ENCODE results near the gene GTF3C1. TPM values are rescaled to one million over a fixed set of nuclear protein-coding genes. Genes with fewer than 3 reads are reported as not detected.

The GTF3C1 gene
- total and polyA plus RNA-seq, 2 experiments from 2014 or later, result 82.9 to 162 TPM

DNA sequence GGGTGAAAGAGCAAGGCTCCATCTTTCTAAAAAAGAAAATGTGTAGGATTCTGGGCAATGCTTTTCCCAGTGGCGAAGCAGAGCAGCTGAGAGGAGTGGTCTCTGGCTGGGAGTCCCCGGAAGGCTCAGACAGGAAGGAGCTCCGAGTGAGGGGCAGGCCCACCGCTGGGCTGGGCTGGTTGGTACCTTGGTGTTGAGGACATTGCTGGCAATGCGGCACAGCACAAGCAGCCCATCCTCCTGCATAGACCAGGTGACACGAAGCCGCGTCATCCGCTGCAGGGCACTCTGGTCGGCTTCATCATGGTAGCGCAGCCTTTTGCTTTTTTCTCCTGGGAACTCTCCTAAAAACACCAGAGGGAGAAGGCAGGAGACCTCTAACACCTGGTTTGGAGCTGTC, 63.9 kb downstream of the GTF3C1 start:
- Histone ChIP-seq H3K27ac (no peak overlapping the region), H3K27me3 (no peaks in the 10 kb centered on the region), H3K9me3 (ENCODE audit: low read depth) (no peaks in the 10 kb centered on the region), H3K4me1 (ENCODE audit: low read depth) (no peaks in the 10 kb centered on the region), H3K36me3 (peaks cover 88% of the 10 kb centered on the region), H3K4me3 (no peak overlapping the region)
- TF ChIP-seq, protein P1, sequence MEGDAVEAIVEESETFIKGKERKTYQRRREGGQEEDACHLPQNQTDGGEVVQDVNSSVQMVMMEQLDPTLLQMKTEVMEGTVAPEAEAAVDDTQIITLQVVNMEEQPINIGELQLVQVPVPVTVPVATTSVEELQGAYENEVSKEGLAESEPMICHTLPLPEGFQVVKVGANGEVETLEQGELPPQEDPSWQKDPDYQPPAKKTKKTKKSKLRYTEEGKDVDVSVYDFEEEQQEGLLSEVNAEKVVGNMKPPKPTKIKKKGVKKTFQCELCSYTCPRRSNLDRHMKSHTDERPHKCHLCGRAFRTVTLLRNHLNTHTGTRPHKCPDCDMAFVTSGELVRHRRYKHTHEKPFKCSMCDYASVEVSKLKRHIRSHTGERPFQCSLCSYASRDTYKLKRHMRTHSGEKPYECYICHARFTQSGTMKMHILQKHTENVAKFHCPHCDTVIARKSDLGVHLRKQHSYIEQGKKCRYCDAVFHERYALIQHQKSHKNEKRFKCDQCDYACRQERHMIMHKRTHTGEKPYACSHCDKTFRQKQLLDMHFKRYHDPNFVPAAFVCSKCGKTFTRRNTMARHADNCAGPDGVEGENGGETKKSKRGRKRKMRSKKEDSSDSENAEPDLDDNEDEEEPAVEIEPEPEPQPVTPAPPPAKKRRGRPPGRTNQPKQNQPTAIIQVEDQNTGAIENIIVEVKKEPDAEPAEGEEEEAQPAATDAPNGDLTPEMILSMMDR (IDR thresholded peaks at IDR 0.05; ENCODE audit: low read depth, low read length), result no peak
- DNase-seq (ENCODE audit: low read depth in 1 of 2, low spot score in 1 of 2), result no peak

DNA sequence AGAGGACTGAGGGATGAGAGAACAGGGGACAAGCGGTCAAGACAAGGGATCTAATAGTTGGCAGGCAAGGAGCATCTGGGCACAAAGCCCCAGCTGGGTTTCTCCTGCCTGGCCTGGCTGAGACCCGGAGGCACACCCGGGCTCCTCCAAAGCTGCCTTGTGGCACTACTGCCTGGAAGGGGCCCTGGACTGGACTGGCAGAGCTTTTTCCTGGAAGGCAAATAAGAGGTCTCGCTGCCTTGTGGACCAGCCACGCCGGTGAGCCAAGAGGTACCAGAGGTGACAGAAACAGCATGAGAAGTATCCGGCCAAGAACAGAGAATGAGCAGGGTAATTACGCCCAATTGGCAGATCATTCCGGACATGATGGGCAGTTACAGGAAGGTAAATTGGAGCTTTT, 64.6 kb downstream of the GTF3C1 start:
- no peaks in the 10 kb centered on the region for H3K27me3 ChIP-seq
- no peaks in the 10 kb centered on the region for H3K9me3 ChIP-seq (ENCODE audit: low read depth)
- no peak overlapping the region for H3K4me3 ChIP-seq
- TF ChIP-seq, protein P1 (IDR thresholded peaks at IDR 0.05; ENCODE audit: low read depth, low read length), result no peak
- H3K27ac ChIP-seq, result no peak overlapping the region
- peaks cover 86% of the 10 kb centered on the region for H3K36me3 ChIP-seq
- no peaks in the 10 kb centered on the region for H3K4me1 ChIP-seq (ENCODE audit: low read depth)
- DNase-seq (ENCODE audit: low read depth in 1 of 2, low spot score in 1 of 2), result no peak

DNA sequence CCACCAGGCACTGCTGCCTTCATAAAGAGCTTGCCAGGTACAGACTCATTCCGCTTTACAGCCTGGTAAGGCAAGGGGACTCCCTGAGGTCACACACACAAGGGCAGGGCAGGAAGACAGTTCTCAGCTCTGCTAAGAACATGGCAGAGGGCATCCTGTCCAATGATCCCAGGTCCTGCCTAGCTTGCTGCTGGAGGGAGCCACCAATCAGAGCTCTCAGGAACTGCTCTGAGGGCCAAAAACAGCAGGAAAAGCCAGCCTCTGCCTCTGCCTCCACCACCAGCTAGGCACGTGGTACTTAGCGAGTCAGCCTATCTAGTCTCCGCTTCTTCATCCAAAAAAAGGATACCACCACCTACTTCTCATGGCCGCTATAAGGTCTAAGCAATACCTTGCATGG, 66.1 kb downstream of the GTF3C1 start:
- H3K4me1 ChIP-seq (ENCODE audit: low read depth), result no peaks in the 10 kb centered on the region
- no peak overlapping the region for H3K4me3 ChIP-seq
- peaks cover 78% of the 10 kb centered on the region for H3K36me3 ChIP-seq
- no peaks in the 10 kb centered on the region for H3K27me3 ChIP-seq
- TF ChIP-seq, protein P1 (IDR thresholded peaks at IDR 0.05; ENCODE audit: low read depth, low read length), result no peak
- H3K9me3 ChIP-seq (ENCODE audit: low read depth), result no peaks in the 10 kb centered on the region
- DNase-seq (ENCODE audit: low read depth in 1 of 2, low spot score in 1 of 2), result no peak
- no peak overlapping the region for H3K27ac ChIP-seq

DNA sequence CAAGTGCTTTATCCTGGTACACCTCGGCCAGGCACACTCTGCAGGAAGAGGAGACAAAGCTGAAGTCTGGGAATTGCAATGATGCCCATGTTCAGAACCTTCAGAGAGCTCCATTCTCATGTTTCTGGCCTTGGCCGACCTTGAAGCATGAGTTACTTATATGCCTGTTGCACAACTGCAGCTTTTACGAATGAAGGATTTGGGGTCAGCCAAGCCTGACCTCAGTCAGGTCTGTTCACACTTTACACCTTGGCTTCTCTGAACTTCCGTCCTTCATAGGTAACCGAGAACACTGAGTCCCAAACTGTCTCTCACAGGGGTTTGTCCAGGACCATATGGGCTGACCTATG, 66.7 kb downstream of the GTF3C1 start:
- no peaks in the 10 kb centered on the region for H3K4me1 ChIP-seq (ENCODE audit: low read depth)
- H3K27me3 ChIP-seq, result no peaks in the 10 kb centered on the region
- TF ChIP-seq, protein P1 (IDR thresholded peaks at IDR 0.05; ENCODE audit: low read depth, low read length), result no peak
- H3K4me3 ChIP-seq, result no peak overlapping the region
- H3K27ac ChIP-seq, result no peak overlapping the region
- peaks cover 78% of the 10 kb centered on the region for H3K36me3 ChIP-seq
- no peaks in the 10 kb centered on the region for H3K9me3 ChIP-seq (ENCODE audit: low read depth)
- no peak for DNase-seq (ENCODE audit: low read depth in 1 of 2, low spot score in 1 of 2)

DNA sequence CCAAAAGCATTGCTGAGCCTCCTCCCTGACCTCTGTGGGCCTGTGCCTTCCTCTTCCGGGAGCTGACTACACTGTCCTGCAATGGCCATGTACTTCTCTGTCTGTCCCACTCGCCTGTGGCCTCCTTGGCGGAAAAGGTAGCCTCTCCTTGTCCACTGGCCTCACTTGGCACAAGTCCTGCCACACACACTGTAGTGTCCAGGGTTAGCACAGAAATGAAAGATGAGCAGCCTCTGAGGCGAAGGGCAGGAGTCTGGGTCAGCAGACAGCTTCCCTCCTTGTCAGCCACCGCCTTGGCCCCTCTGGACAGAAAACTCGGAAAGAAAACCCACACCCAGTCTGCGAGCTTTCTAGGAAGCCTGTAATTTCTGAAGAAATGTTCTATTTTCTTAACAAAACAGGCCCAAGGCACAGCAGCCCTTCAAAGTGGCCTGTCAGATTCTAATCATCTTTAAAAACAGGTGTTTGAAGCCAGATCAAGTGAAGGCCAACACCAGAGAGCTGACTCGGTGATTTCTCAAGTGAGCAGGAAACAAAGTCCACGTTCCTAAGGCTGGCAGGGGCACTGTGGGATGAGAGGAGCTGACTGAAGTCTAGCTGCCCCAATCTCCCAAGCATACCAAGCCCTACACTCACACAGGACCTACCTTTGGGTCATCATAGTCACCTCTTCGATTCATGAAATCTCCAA, 67.2 kb downstream of the GTF3C1 start:
- no peak for DNase-seq (ENCODE audit: low read depth in 1 of 2, low spot score in 1 of 2)
- H3K36me3 ChIP-seq, result peaks cover 79% of the 10 kb centered on the region
- no peaks in the 10 kb centered on the region for H3K9me3 ChIP-seq (ENCODE audit: low read depth)
- no peaks in the 10 kb centered on the region for H3K27me3 ChIP-seq
- H3K4me3 ChIP-seq, result no peak overlapping the region
- no peak overlapping the region for H3K27ac ChIP-seq
- H3K4me1 ChIP-seq (ENCODE audit: low read depth), result no peaks in the 10 kb centered on the region
- TF ChIP-seq, protein P1 (IDR thresholded peaks at IDR 0.05; ENCODE audit: low read depth, low read length), result no peak

Measured in cardiac muscle cell (in vitro differentiated cells and primary cell).